Stimulated activated naive CD4-positive, alpha-beta T cell (primary cell): ENCODE data around the gene PLA2R1.

ENCODE experiments used
- DNase-seq, 6 experiments: peaks; one replicate each; lab custom pipeline; 2025; lab: John Stamatoyannopoulos, UW

PLA2R1 gene

GRCh38 chr2:160062292-160063005 is at the start of gene PLA2R1:
TSS of gene PLA2R1 (minus strand) at chr2:160062615. CDS start at chr2:160062403, 212 bp downstream.
- peak in 2 of 6 experiments; percentile 2 to 11 for DNase-seq

- no peak for DNase-seq
Measured at GRCh38 chr2:160110674-160111239, 48.3 kb upstream of the PLA2R1 start.

- peak in 5 of 6 experiments; percentile 29 to 71 (median 42) for DNase-seq
Measured at GRCh38 chr2:160109939-160110673, 47.7 kb upstream of the PLA2R1 start.

GRCh38 chr2:160109243-160109642 is 46.8 kb upstream of the PLA2R1 start:
- DNase-seq = no peak

- no peak for DNase-seq
Measured at GRCh38 chr2:160108646-160109045, 46.2 kb upstream of the PLA2R1 start.

GRCh38 chr2:160105366-160105765 is 43.0 kb upstream of the PLA2R1 start:
- no peak for DNase-seq

- DNase-seq = no peak
Measured at GRCh38 chr2:160104115-160104514, 41.7 kb upstream of the PLA2R1 start.

- no peak for DNase-seq
Measured at GRCh38 chr2:160097326-160097725, 34.9 kb upstream of the PLA2R1 start.

GRCh38 chr2:160096409-160096808 is 34.0 kb upstream of the PLA2R1 start:
- no peak for DNase-seq

- no peak for DNase-seq
Measured at GRCh38 chr2:160092445-160092844, 30.0 kb upstream of the PLA2R1 start.

- DNase-seq = no peak
Measured at GRCh38 chr2:160091381-160091780, 29.0 kb upstream of the PLA2R1 start.

- DNase-seq = no peak
Measured at GRCh38 chr2:160087854-160088745, 25.7 kb upstream of the PLA2R1 start.

- DNase-seq = no peak
Measured at GRCh38 chr2:160085662-160086061, 23.2 kb upstream of the PLA2R1 start.

GRCh38 chr2:160077912-160078810 is 15.7 kb upstream of the PLA2R1 start:
- no peak for DNase-seq

- DNase-seq = no peak
Measured at GRCh38 chr2:160076914-160077313, 14.5 kb upstream of the PLA2R1 start.

GRCh38 chr2:160076241-160076640 is 13.8 kb upstream of the PLA2R1 start:
- no peak for DNase-seq

GRCh38 chr2:160075171-160075570 is 12.8 kb upstream of the PLA2R1 start:
- no peak for DNase-seq

- no peak for DNase-seq
Measured at GRCh38 chr2:160073284-160073888, 11.0 kb upstream of the PLA2R1 start.

GRCh38 chr2:160068906-160069305 is 6.5 kb upstream of the PLA2R1 start:
- no peak for DNase-seq

GRCh38 chr2:160064916-160065315 is 2.5 kb upstream of the PLA2R1 start:
- DNase-seq = no peak
